Activated T-cell treated with anti-CD3 and anti-CD28 coated beads, Interleukin-2, amount 50 U/mL, for 4 hours (primary cell): ENCODE results near the gene IRX4. TPM values are rescaled to one million over a fixed set of nuclear protein-coding genes. Genes with fewer than 3 reads are reported as not detected.
A peak's percentile ranks its signal among the peaks of the same experiment; 100 is the strongest.

Experiments used
- ATAC-seq, 2 donors: fragments of 200-7000 bp; cut with Tn5 transposase; one replicate each; pipeline ENCODE4 v1.10.0; 2021
- DNase-seq: peaks from one replicate; pipeline ENCODE4 v3.0.0-alpha.2; 2020
- H3K27me3 Mint-ChIP-seq: one replicate; pipeline ENCODE4 v1.8.0; 2021; ENCODE audit warnings: low read depth, mixed read lengths
- H3K36me3 Mint-ChIP-seq: one replicate; pipeline ENCODE4 v1.8.0; 2022; ENCODE audit warnings: mixed read lengths; ENCODE audit not compliant: insufficient read depth
- H3K4me1 Mint-ChIP-seq: one replicate; pipeline ENCODE4 v1.8.0; 2021; ENCODE audit warnings: low read depth, mixed read lengths
- H3K4me3 Mint-ChIP-seq: one replicate; pipeline ENCODE4 v1.8.0; 2021; ENCODE audit warnings: mild to moderate bottlenecking, moderate library complexity, mixed read lengths
- H3K9me3 Mint-ChIP-seq: one replicate; pipeline ENCODE4 v1.8.0; 2021; ENCODE audit warnings: mixed read lengths
- total RNA-seq, 3 donors: library from RNA; stranded (reverse); gene quantifications; one replicate each; pipeline ENCODE4 v1.2.1, GENCODE V29; 2021

The IRX4 gene
- total RNA-seq, 3 donors from 2014 or later = not detected

- Mint-ChIP-seq H3K4me1 (no peaks in the 10 kb centered on the region), H3K27me3 (peaks cover 9% of the 10 kb centered on the region), H3K4me3 (no peak overlapping the region), H3K9me3 (no peaks in the 10 kb centered on the region), H3K36me3 (no peaks in the 10 kb centered on the region)
- no peak for ATAC-seq
- DNase-seq = no peak
Observed at GRCh38 chr5:1830571-1831228, 52.0 kb downstream of the IRX4 start.

GRCh38 chr5:1827886-1828397 is 54.8 kb downstream of the IRX4 start:
- Mint-ChIP-seq H3K4me3 (no peak overlapping the region), H3K27me3 (no peaks in the 10 kb centered on the region)
- no peak for DNase-seq

More at GRCh38 chr5:1827886-1828397, 54.8 kb downstream of the IRX4 start:
- Mint-ChIP-seq H3K36me3 (no peaks in the 10 kb centered on the region), H3K4me1 (no peaks in the 10 kb centered on the region), H3K9me3 (no peaks in the 10 kb centered on the region)
- ATAC-seq = peak; percentile 57 to 87

Other genes starting within 250 kb of the IRX4 start
- 10 to 100 TPM; 72.8 to 85.9 (median 77.8) TPM for gene MRPL36, start 83.1 kb downstream of the IRX4 start, total RNA-seq
- 10 to 100 TPM; 55.6 to 64.9 (median 61.4) TPM for gene NDUFS6, start 81.5 kb downstream of the IRX4 start, total RNA-seq